GM12878 (cell line): ENCODE measurements around the gene TPCN1. TPM values are rescaled to one million over a fixed set of nuclear protein-coding genes. Genes with fewer than 3 reads are reported as not detected.
A peak's percentile ranks its signal among the peaks of the same experiment; 100 is the strongest.

ENCODE experiments used
- ATAC-seq: fragments of 200-7000 bp; cut with Tn5 transposase; 3 replicates; pipeline ENCODE4 v1.9.1; 2020; ENCODE audit warnings: mild to moderate bottlenecking, moderate library complexity
- BruUV-seq: library from RNA; stranded (reverse); fragments of 400-500 nt; replicated peaks from 2 replicates; lab custom pipeline; 2021; lab: Mats Ljungman, UMichigan
- CTCF ChIA-PET: fragments of 300-600 bp; sonication (Branson Sonifier 250); formaldehyde crosslinking; extraction: SDS; loops from one replicate; lab custom pipeline; 2021; ENCODE audit warnings: inconsistent platforms; lab: Yijun Ruan, JAX
- POLR2A ChIA-PET: fragments of 350-600 bp; formaldehyde crosslinking; extraction: SDS; loops from one replicate; lab custom pipeline; 2021; ENCODE audit warnings: inconsistent platforms; lab: Charles Lee
- RAD21 ChIA-PET: fragments of 300-600 bp; sonication (Branson Sonifier 250); formaldehyde crosslinking; loops from one replicate; lab custom pipeline; 2023; ENCODE audit warnings: antibody characterized with exemption; ENCODE audit not compliant: unreplicated experiment; lab: Charles Lee
- SMC1A ChIA-PET: fragments of 300-600 bp; sonication (Branson Sonifier 250); formaldehyde crosslinking; loops from one replicate; lab custom pipeline; 2023; ENCODE audit not compliant: unreplicated experiment, uncharacterized antibody; lab: Charles Lee
- DNase-seq: peaks from one replicate; pipeline ENCODE4 v3.0.0-alpha.2; 2011; ENCODE audit warnings: low read depth, low spot score
- FAIRE-seq: peaks from 3 replicates; lab custom pipeline; 2011; peaks lifted over from hg19 to GRCh38; lab: Jason Lieb, UNC
- H2AFZ ChIP-seq: 2 replicates; pipeline ENCODE4 v1.6.0; 2011; ENCODE audit warnings: low read depth, low read length, control low read depth; ENCODE audit not compliant: control insufficient read depth
- H3K27ac ChIP-seq: 2 replicates; pipeline ENCODE4 v1.5.1; 2011; ENCODE audit warnings: control low read depth; ENCODE audit not compliant: control insufficient read depth, insufficient read depth
- H3K27me3 ChIP-seq, 2 experiments: replicated peaks in 1 of 2; 2 replicates each; pipeline versions ENCODE4 v1.6.0 to v1.6.1; 2011; ENCODE audit warnings: low read length in 1 of 2; ENCODE audit not compliant: control insufficient read depth in 2 of 2, insufficient read depth in 2 of 2
- H3K36me3 ChIP-seq, 2 experiments: 2 replicates each; pipeline ENCODE4 v1.5.1; 2011; ENCODE audit warnings: low read length in 1 of 2; ENCODE audit not compliant: control insufficient read depth in 2 of 2, insufficient read depth in 2 of 2
- H3K4me1 ChIP-seq: 2 replicates; pipeline ENCODE4 v1.6.1; 2011; ENCODE audit warnings: mild to moderate bottlenecking, low read length, moderate library complexity, mixed read lengths; ENCODE audit not compliant: control insufficient read depth, insufficient read depth
- H3K4me2 ChIP-seq: 2 replicates; pipeline ENCODE4 v1.6.0; 2011; ENCODE audit warnings: control low read depth; ENCODE audit not compliant: control insufficient read depth, insufficient read depth
- H3K4me3 ChIP-seq: fragments of 200-600 bp; sonication (generic); 2 replicates; pipeline ENCODE4 v1.5.1; 2016
- H3K79me2 ChIP-seq: 2 replicates; pipeline ENCODE4 v1.6.0; 2011; ENCODE audit warnings: low read length; ENCODE audit not compliant: control insufficient read depth, insufficient read depth
- H3K9ac ChIP-seq: 2 replicates; pipeline ENCODE4 v1.8.0; 2011; ENCODE audit warnings: low read length, control low read depth, mixed read lengths; ENCODE audit not compliant: control insufficient read depth, insufficient read depth
- H3K9me3 ChIP-seq: replicated peaks from 3 replicates; pipeline ENCODE4 v1.5.1; 2011; ENCODE audit warnings: mild to moderate bottlenecking, low read length; ENCODE audit not compliant: control insufficient read depth, insufficient read depth
- H4K20me1 ChIP-seq: 2 replicates; pipeline ENCODE4 v1.6.0; 2011; ENCODE audit not compliant: control insufficient read depth, insufficient read depth
- CHD4 ChIP-seq: fragments of 200-600 bp; sonication (generic); IDR thresholded peaks from 2 replicates; pipeline ENCODE4 v1.6.1; 2016; ENCODE audit warnings: mild to moderate bottlenecking
- CREM ChIP-seq: IDR thresholded peaks from 2 replicates; pipeline ENCODE4 v1.6.1; 2014; ENCODE audit warnings: antibody characterized with exemption, low read depth
- EED ChIP-seq: sonication (generic); IDR thresholded peaks from 2 replicates; pipeline ENCODE4 v1.6.1; 2016; ENCODE audit warnings: antibody characterized with exemption, low read depth
- ETV6 ChIP-seq, 2 experiments: fragments of 450-650 bp in 1 of 2; IDR thresholded peaks in 1 of 2; conservative IDR thresholded peaks in 1 of 2; 2 replicates each; pipeline ENCODE4 v1.6.1; 2014; ENCODE audit warnings: antibody characterized with exemption in 1 of 2, borderline replicate concordance in 1 of 2, low read depth in 1 of 2, mild to moderate bottlenecking in 1 of 2, moderate library complexity in 1 of 2
- GATAD2B ChIP-seq: fragments of 450-650 bp; conservative IDR thresholded peaks from 2 replicates; pipeline ENCODE4 v1.6.1; 2017; ENCODE audit warnings: low read depth, mild to moderate bottlenecking, moderate library complexity
- HDGF ChIP-seq: fragments of 450-650 bp; IDR thresholded peaks from 2 replicates; pipeline ENCODE4 v1.6.1; 2016; ENCODE audit warnings: antibody characterized with exemption
- IKZF2 ChIP-seq, 2 experiments: fragments of 450-650 bp; IDR thresholded peaks; 2 replicates each; pipeline ENCODE4 v1.6.1; 2017; ENCODE audit warnings: mild to moderate bottlenecking in 2 of 2, moderate library complexity in 2 of 2
- KAT2A ChIP-seq: conservative IDR thresholded peaks from 2 replicates; pipeline ENCODE4 v1.6.1; 2011; ENCODE audit warnings: low read depth, low read length; ENCODE audit not compliant: control insufficient read depth
- MEF2A ChIP-seq: IDR thresholded peaks from 2 replicates; pipeline ENCODE4 v1.6.1; 2011; ENCODE audit warnings: low read depth, mild to moderate bottlenecking, low read length, moderate library complexity; ENCODE audit not compliant: insufficient read depth
- MXI1 ChIP-seq: fragments of 150-350 bp; IDR thresholded peaks from 2 replicates; pipeline ENCODE4 v1.6.1; 2011; ENCODE audit warnings: low read depth, mild to moderate bottlenecking, inconsistent platforms, low read length, improper control_type of control experiment
- NFYB ChIP-seq: IDR thresholded peaks from 2 replicates; pipeline ENCODE4 v1.6.1; 2011; ENCODE audit warnings: low read depth, mild to moderate bottlenecking, low read length, improper control_type of control experiment, moderate library complexity; ENCODE audit not compliant: insufficient read depth
- PAX5 ChIP-seq: IDR thresholded peaks from 2 replicates; pipeline ENCODE4 v1.6.1; 2011; ENCODE audit warnings: low read depth, low read length, borderline replicate concordance
- PML ChIP-seq: IDR thresholded peaks from 2 replicates; pipeline ENCODE4 v1.6.1; 2012; ENCODE audit warnings: low read length, inconsistent platforms
- RAD51 ChIP-seq: fragments of 450-650 bp; IDR thresholded peaks from 2 replicates; pipeline ENCODE4 v1.6.1; 2016; ENCODE audit warnings: moderate library complexity, mild to moderate bottlenecking, inconsistent platforms
- SMAD5 ChIP-seq: IDR thresholded peaks from 2 replicates; pipeline ENCODE4 v1.6.1; 2016; ENCODE audit warnings: antibody characterized with exemption, low read depth
- SP1 ChIP-seq: IDR thresholded peaks from one replicate; pipeline ENCODE4 v1.6.1; 2011; ENCODE audit warnings: low read depth, low read length
- SRF ChIP-seq, 2 experiments: IDR thresholded peaks; 2 replicates each; pipeline ENCODE4 v1.6.1; 2011; ENCODE audit warnings: low read depth in 2 of 2, low read length in 2 of 2, mild to moderate bottlenecking in 1 of 2, moderate library complexity in 1 of 2
- YBX1 ChIP-seq: fragments of 450-650 bp; IDR thresholded peaks from 2 replicates; pipeline ENCODE4 v1.6.1; 2016; ENCODE audit warnings: antibody characterized with exemption
- ZBTB4 ChIP-seq: fragments of 450-650 bp; formaldehyde crosslinking; IDR thresholded peaks from 2 replicates; pipeline ENCODE4 v1.4.0; 2022; ENCODE audit warnings: mild to moderate bottlenecking, moderate library complexity
- WGBS: methylation state at CpG from one replicate; pipeline ENCODE4 v1.1.6; 2016; ENCODE audit warnings: low lambda C conversion rate; ENCODE audit not compliant: insufficient replicate concordance, insufficient coverage; ENCODE audit errors: missing lambda C conversion rate; 5-methylcytosine and 5-hydroxymethylcytosine counted together
- in situ Hi-C: fragments of 300-500 bp; cut with MboI; formaldehyde crosslinking; loops from 9 replicates; pipeline ENCODE4 v1.14.3; 2018; ENCODE audit warnings: mixed read lengths
- intact Hi-C: fragments of 100-400 bp; cut with micrococcal nuclease; formaldehyde crosslinking; loops from one replicate; pipeline ENCODE4 v1.14.2; 2022; ENCODE audit not compliant: unreplicated experiment
- polyA plus RNA-seq, 11 experiments: library from polyadenylated mRNA; depleted of rRNA in 4 of 11; unstranded in 6 of 11; stranded (reverse) in 5 of 11; fragments of >200 nt; fragmentation: Nextera tagmentation in 4 of 11; fragmentation: Illumina TruSeq in 1 of 11; extraction: Ambion mirVana in 4 of 11; extraction: Trizol in 1 of 11; gene quantifications; 1 replicate in 1 of 11; 2 replicates in 10 of 11; pipeline versions ENCODE4 v1.2.1 to v1.2.3, GENCODE V29; 2011 to 2016; ENCODE audit warnings: inconsistent platforms in 2 of 11, missing spikeins in 2 of 11, low read depth in 1 of 11
- total RNA-seq, 4 experiments: library from RNA; depleted of rRNA in 3 of 4; stranded (reverse); fragments of >200 nt in 3 of 4; fragmentation: Illumina TruSeq in 1 of 4; extraction: Trizol in 1 of 4; gene quantifications; 2 replicates each; pipeline versions ENCODE4 v1.2.1 to v1.2.3, GENCODE V29; 2013 to 2021

The TPCN1 gene
- total and polyA plus RNA-seq, 10 of the 15 experiments (the other 5 are each of a cell fraction or from before 2014, with no cell fraction given), result 0.79 to 30.9 (median 19.4) TPM

DNA sequence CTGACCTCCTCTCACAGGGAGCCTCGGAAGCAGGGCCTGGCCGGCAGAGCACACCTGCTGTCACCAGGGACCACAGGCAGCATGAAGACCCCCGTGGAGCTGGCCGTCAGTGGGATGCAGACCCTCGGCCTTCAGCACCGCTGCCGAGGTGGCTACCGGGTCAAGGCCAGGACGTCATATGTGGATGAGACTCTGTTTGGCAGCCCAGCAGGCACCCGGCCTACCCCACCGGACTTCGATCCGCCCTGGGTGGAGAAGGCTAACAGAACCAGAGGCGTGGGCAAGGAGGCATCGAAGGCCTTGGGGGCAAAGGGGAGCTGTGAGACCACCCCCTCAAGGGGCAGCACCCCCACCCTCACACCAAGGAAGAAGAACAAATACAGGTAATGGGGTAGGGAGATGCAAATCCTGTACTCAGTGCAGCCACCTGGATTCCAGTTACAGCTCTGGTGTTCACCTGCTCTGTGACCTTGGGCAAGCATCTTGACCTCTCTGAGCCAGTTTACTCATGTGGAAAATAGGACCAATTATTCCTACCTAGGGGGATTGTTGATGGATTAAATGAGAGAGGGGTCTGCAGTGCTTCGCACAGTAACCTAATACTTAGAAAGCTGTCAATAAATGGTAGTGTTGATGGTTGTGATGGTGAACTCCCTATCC, 34.5 kb upstream of the TPCN1 start:
- Histone ChIP-seq H3K9me3 (no peaks in the 10 kb centered on the region), H3K4me2 (peak overlapping the region; percentile 93), H3K27me3 (no peaks in the 10 kb centered on the region), H3K36me3 (peaks cover 5 to 18% of the 10 kb centered on the region in 2 experiments), H3K79me2 (peaks cover 47% of the 10 kb centered on the region), H4K20me1 (no peaks in the 10 kb centered on the region), H3K9ac (peak overlapping the region; percentile 97; the same call in 1 of the 2 replicates), H2AFZ (no peak overlapping the region), H3K27ac (0 out of 2 replicates have a peak overlapping the region, but pooled peaks have one; percentile 18), H3K4me1 (peaks cover 9% of the 10 kb centered on the region), H3K4me3 (peak overlapping the region; percentile 86)
- ATAC-seq (no peak), DNase-seq (no peak), FAIRE-seq (no peak)
- ChIA-PET RAD21 (interaction anchor here (0.5 to 2.4 kb wide), 19 partner anchors 9 to 1089 kb away, joined by 3 to 10 read pairs (median 4); partner anchors contain the start of genes SDSL and SLC8B1), CTCF (interaction anchor here (0.6 to 3.9 kb wide), 15 partner anchors 9 to 239 kb away, joined by 3 to 24 read pairs (median 4); partner anchors contain the start of gene SLC8B1), POLR2A (interaction anchor here (0.6 to 2.9 kb wide), 6 partner anchors 18 to 45 kb away, joined by 3 to 21 read pairs (median 3); partner anchors contain the start of gene TPCN1), SMC1A (interaction anchor here (0.8 to 4.4 kb wide), 15 partner anchors 8 to 238 kb away, joined by 3 to 24 read pairs (median 4); partner anchors contain the start of genes SDSL and SLC8B1)
- no TSS peak for BruUV-seq
- TF ChIP-seq ETV6 (conservative IDR thresholded peaks at IDR 0.05 in 1 of 2, IDR thresholded peaks at IDR 0.05 in 1 of 2; ENCODE audit: borderline replicate concordance in 1 of 2, low read depth in 1 of 2), result no peak
- no peak for TF ChIP-seq SMAD5
- no peak for TF ChIP-seq KAT2A
- 0 out of 2 replicates have a peak, but pooled peaks have one; percentile 21 for TF ChIP-seq GATAD2B
- no peak for TF ChIP-seq HDGF
- TF ChIP-seq PML, result no peak
- peak; percentile 28; the same call in 1 of the 2 replicates for TF ChIP-seq PAX5
- TF ChIP-seq SP1, result no peak
- TF ChIP-seq MXI1, result 0 out of 2 replicates have a peak, but pooled peaks have one; percentile 4
- peak in 1 of 2 experiments; percentile 43; a peak in 1 of 4 replicates for TF ChIP-seq SRF (IDR thresholded peaks at IDR 0.05; ENCODE audit: low read depth in 2 of 2, low read length in 2 of 2)
- TF ChIP-seq ZBTB4 (CRISPR knock-in tag), result no peak
- TF ChIP-seq YBX1, result no peak
- TF ChIP-seq MEF2A, result no peak
- no peak for TF ChIP-seq IKZF2 (IDR thresholded peaks at IDR 0.05)
- no peak for TF ChIP-seq NFYB
- TF ChIP-seq CREM, result no peak
- no peak for TF ChIP-seq EED
- TF ChIP-seq RAD51, result no peak
- no peak for TF ChIP-seq CHD4
- 79% methylated on average over 16 of the region's 16 CpGs for WGBS
- intact Hi-C loops (loop anchor here (2.0 to 5.0 kb wide), 3 partner anchors 22 to 236 kb away; partner anchors contain the start of genes SDSL and TPCN1), in situ Hi-C loops (no loop called here)
